GM19324 (cell line): ENCODE results near the gene KYAT1.

Source experiments
- ATAC-seq: cut with Tn5 transposase; IDR thresholded peaks from one replicate; pipeline ENCODE4 v1.9.1; 2021; ENCODE audit warnings: mild to moderate bottlenecking, moderate library complexity; ENCODE audit not compliant: unreplicated experiment, low FRiP score

The KYAT1 gene

DNA sequence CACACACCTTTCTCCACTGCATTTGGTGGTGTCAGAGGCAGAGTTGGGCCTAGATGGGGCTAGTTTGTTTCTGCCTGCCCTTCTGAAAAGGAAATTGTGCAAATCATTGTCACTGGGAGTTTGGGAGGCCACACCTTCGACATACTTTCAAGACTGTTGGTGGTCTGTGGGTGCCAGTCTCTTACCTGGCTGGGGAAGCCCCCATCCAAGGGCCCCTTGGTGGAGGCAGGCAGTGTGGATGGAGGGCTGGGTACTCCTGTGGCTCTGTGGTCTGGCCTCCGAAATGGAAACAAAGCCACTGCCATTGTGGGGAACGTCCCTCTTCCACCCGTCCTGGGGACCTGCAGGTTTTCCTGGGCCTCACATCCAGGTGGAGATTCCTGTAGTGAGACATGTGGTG is 28.1 kb upstream of the KYAT1 start:
- no peak for ATAC-seq

DNA sequence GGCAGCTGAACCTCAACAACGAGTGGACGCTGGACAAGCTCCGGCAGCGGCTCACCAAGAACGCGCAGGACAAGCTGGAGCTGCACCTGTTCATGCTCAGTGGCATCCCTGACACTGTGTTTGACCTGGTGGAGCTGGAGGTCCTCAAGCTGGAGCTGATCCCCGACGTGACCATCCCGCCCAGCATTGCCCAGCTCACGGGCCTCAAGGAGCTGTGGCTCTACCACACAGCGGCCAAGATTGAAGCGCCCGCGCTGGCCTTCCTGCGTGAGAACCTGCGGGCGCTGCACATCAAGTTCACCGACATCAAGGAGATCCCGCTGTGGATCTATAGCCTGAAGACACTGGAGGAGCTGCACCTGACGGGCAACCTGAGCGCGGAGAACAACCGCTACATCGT is 26.6 kb upstream of the KYAT1 start:
- ATAC-seq = no peak

DNA sequence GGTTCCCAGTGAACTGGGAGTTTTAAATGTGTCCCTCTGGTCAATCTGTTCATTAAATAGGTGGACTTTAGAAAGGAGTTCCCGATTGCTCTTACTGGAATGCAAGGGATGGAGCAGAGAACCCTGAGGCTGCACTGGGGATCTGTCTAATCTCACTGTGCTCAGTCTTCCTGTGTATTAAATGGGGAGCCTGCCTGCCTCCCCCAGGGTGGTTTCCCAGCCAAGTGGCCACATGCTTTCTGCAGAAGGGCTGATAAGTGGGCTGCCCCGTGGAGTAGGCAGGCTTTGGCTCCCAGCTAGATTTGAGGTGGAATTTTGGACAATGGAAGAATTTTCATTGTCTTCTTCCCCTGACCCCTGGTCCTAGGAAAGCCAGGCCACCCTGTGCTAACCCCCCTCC is 25.0 kb upstream of the KYAT1 start:
- ATAC-seq = no peak

DNA sequence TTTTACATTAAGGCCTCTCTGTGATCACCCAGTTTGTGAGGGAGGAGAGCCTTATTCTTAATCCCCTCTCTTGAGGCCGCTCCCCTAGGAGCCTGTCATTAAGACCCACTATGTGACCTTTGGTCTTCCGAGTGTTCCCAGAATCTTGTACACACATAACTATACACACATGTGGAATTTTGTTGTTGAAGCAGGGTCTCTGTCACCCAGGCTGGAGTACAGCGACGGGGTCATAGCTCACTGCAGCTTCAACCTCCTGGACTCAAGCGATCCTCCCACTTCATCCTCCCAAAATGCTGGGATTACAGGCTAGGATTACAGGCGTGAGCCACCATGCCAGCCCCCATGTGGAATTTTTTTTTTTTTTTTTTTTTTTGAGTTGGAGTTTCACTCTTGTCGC is 24.2 kb upstream of the KYAT1 start:
- ATAC-seq = no peak

GRCh38 chr9:128903871-128904620 is 22.3 kb upstream of the KYAT1 start:
- no peak for ATAC-seq

GRCh38 chr9:128903079-128903461 is 21.3 kb upstream of the KYAT1 start:
- ATAC-seq = no peak

DNA sequence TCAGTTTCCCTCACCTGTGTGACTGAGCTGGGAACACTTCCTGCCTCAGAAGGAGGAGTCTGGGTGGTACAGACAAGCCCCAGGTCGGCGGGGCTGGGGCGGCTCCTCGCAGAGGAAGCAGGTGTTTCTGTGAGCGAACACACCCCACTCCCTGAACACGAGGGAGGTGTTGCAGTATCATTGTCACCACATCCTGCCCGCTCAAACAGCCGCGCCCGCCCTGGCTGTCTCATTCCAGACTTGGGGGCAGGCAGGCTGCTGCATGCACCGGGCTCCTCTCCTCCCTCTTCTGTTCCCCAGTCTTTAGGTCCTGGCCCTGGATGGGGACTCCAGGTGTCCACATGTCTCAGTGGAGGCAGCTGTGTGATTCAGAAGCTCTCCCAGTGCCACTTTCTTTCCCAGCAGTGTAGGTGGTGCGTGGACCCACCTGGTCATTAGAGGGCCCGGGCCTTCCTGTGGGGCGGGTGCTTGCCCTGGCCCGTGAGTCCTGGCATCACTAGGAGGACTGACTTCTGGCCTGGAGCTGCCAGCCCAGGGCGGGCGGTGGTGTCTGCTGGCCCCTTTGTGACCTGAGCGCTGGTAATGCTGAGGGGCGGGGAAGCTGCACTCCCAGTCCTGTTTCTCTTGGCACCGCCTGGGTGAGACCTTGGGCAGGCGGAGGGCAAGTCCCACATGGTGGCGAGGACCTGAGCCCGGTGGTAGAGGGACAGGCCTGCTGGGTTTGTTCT is 20.8 kb upstream of the KYAT1 start:
- ATAC-seq = no peak

- no peak for ATAC-seq
These were observed 20.1 kb upstream of the KYAT1 start for GRCh38 chr9:128901822-128902221.

DNA sequence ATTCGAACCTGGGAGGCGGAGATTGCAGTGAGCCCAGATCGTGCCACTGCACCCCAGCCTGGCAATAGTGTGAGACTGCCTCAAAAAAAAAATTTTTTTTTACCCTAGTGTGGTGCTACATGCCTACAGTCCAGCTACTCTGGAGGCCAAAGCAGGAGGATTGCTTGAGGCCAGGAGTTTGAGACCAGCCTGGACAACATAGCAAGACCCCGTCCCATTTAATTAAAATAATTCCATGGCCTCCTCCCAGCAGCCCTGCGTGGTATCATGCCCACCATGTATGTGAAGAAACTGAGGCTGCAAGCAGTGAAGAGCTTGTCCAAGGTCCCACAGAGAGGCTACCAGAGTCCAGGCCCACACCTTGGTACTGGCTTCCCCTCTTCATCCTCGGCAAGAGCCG is 19.6 kb upstream of the KYAT1 start:
- ATAC-seq = no peak

DNA sequence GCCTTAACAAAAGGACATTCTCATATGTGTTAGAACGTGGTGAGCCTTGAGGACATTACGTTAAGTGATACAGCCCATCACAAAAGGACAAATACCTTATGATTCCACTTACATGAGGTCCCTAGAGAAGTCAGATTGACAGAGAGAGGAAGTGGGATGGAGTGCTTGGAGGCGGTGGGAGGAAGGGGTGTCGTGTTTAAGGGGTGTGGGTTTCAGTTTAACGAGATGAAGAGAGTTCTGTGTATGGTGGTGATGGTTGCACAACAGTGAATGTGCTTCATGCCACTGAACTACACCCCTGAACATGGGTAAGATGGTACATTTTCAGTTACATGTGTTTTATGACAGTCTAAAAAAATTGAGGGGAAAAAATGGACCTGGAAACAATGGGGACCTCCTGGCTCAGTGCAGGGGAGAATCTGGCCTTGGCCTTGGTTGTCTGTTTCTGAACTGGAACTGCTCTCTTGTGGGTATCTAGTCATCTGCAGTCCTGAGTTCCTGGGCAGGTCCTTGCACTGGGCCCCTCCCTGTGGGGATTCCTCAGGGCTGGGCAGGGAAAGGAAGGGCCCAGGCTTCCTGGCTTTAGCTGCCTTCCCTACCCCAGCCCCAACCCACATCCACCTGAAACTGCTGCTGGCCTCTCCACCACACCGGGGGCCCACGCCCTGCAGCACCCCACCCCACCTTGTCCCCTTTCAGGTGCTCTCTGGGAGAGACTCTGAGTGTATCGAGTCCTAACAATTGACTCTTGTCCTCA is 18.0 kb upstream of the KYAT1 start:
- ATAC-seq = no peak

DNA sequence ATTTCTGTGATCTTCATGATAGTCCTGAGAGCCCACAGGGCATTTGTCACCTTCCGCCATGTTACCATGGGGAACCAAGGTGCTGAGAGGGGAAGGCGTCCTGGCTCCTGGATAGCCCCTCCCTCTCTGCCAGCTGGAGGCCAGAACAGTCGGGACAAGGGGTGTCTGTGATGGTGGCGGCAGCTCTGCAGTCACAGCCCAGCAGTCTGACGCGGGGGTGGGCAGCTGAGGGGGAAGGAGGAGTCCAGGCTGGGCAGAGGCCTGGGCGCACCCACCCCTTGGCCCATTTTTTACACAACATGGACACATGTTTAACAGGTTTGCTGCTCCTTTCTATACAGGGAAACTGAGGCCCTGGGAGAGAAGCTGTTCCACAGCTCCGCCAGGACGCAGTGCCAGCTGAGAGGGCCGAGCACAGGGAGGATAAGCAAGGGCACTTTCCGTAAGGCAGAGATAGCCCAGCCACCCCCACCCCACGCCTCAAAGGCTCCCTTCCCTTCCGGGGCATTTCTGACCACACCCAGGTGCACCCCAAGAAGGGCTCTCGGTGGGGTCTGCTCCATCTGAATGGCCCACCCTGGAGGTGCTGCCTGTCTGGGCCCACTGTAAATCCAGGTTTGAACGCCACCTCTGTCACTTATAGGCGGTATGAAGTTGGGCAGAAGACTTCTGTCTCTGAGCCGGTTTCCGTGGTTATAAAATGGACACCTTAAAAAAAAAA is 17.3 kb upstream of the KYAT1 start:
- ATAC-seq = no peak

GRCh38 chr9:128898382-128898781 is 16.6 kb upstream of the KYAT1 start:
- ATAC-seq = no peak

DNA sequence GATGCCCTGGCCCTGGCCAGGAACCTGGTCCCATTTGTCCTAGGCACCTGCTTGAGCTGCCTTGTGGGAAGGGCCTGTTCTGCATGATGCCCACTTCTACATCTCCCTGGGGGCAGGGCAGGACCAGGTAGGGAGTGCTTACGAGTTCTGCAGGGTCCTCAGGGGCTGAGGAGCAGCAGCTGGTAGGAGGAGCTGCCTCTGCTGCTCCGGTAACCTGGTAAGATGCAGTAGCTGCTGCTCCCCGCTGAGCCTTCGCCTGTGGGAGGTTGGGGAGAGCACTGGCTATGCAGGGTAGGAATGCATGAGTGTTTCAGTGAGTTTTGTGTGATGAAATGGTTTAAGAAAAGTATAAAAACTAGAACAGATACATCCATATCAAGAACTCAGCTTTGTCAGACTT is 13.8 kb upstream of the KYAT1 start:
- ATAC-seq = no peak

DNA sequence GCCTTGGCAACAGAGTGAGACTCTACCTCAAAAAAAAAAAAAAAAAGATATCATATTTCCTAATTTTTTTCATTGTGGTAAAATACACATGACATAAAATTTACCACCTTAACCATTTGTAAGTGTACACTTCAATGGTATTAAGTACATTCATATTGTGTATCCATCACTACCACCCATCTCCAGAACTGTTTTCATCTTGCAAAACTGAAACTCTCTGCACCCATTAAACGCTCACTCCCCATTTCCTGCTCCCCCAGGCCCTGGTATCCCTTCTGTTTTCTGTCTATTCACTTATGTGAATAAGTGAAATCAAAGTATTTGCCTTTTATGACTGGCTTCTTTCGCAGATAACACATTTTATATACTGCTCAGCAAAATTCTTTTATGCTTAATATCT is 13.0 kb upstream of the KYAT1 start:
- no peak for ATAC-seq

DNA sequence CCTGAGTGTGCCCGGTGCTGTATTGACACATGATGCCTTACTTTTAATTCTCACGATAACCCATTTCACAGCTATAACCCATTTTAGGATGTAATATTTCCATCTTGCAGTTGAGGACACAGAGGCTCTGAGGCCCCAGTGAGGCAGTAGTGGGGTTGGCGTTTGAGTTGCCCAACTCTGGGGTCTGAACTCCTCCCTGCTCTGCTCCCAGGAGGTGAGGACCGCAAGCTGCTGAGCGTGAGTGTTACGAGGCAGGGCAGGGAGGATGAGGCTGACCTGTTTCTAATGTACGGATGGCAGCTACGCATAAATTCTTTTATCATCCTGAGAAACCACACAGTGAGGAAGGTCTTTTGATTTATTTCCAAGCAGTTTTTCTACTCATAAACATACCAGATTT is 11.6 kb upstream of the KYAT1 start:
- no peak for ATAC-seq

- no peak for ATAC-seq
These were observed 10.6 kb upstream of the KYAT1 start for GRCh38 chr9:128892221-128892921.

DNA sequence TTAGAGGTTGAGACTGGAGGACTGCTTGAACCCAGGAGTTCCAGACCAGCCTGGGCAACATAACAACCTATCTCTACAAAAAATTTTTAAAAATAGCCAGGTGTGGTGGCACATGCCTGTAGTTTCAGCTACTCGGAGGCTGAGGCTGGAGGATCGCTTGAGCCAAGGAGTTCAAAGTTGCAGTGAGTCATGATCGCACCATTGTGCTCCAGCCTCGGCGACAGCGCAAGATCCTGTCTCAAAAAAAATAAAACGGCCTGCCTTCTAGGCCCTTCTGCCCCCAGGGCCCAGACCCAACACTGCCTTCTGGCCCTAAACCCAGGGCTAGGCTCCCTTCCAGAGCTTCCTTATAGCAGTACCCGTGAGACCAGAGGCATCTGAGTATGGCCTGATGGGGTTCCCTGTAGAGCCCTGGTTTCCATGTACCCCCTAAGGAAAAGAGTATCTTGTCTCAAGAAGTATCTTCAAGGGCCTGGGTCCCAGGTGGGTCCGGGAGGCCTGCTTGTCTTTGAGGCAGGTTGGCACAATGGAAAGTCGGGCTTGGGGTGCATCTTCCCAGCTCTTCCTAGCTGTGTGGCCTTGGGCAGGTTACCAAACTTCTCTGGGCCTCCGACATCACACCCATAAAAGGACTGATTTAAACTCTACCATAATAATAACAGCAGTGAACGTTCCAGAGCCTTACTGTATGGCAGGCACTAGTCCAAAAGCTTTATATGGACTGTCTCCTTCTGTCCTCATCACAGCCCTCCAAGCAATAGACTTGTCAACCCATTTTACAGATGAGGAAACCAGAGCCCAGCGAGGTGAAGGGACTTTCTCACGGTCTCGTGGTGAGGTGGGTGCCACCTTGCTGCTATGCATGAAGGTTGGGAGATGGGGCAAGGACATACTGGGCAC is 9.8 kb upstream of the KYAT1 start:
- ATAC-seq = no peak

- ATAC-seq = no peak
These were observed 6.2 kb upstream of the KYAT1 start for GRCh38 chr9:128887914-128888350.

DNA sequence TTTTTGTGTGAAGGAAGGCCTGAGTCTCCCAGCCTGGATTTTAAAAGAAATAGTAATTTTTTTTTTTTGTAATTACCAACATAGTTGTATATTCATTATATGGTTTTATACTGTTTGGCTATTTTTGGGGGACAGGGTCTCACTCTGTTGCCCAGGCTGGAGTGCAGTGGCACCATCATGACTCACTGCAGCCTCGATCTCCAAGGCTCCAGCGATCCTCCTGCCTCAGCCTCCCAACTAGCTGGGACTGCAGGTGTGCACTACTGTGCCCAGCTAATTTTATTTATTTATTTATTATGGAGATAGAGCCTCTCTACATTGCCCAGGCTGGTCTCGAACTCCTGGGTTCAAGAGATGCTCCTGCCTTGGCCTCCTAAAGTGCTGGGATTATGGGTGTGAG is 5.3 kb upstream of the KYAT1 start:
- ATAC-seq = no peak
